ENCODE measurements around the gene TIMP2.

- no peak for TF ChIP-seq POLR2A (IDR thresholded peaks at IDR 0.05; ENCODE audit: low read length)
- no peak for TF ChIP-seq GATA1 (IDR thresholded peaks at IDR 0.05; ENCODE audit: low read depth, low read length)
Observed at GRCh38 chr17:78962345-78962983, 37.3 kb upstream of the TIMP2 start.

Measured in erythroblast (primary cell).